SH-SY5Y (cell line): ENCODE measurements around the gene SFXN5.

Experiments used
- GATA2 ChIP-seq: IDR thresholded peaks from 2 replicates; pipeline ENCODE4 v1.6.1; 2011; ENCODE audit warnings: mild to moderate bottlenecking, low read depth, low read length
- GATA3 ChIP-seq: IDR thresholded peaks from 2 replicates; pipeline ENCODE4 v1.6.1; 2011; ENCODE audit warnings: low read depth, mild to moderate bottlenecking, low read length, moderate library complexity

- no peak for TF ChIP-seq GATA2
- TF ChIP-seq GATA3: no peak
These were observed 42.7 kb downstream of the SFXN5 start for GRCh38 chr2:73028841-73029240.
